ENCODE data around the gene TMEM117.

Gene TMEM117

GRCh38 chr12:43805860-43806736, 29.8 kb upstream of the TMEM117 start, which contains the start of gene TWF1:
Gene TWF1 (minus strand): TSS chr12:43806317. CDS start chr12:43806245, 72 bp downstream.
- DNase-seq (ENCODE audit: low spot score) = peak; percentile 95
- no peak for TF ChIP-seq CTCF (IDR thresholded peaks at IDR 0.05; ENCODE audit: extremely low read depth, missing control alignments)

- TF ChIP-seq CTCF (IDR thresholded peaks at IDR 0.05; ENCODE audit: extremely low read depth, missing control alignments) = no peak
- no peak for DNase-seq (ENCODE audit: low spot score)
Measured at GRCh38 chr12:43806737-43807072, 29.2 kb upstream of the TMEM117 start.

- TF ChIP-seq CTCF (IDR thresholded peaks at IDR 0.05; ENCODE audit: extremely low read depth, missing control alignments) = no peak
- no peak for DNase-seq (ENCODE audit: low spot score)
Measured at GRCh38 chr12:43807386-43807785, 28.5 kb upstream of the TMEM117 start.

- TF ChIP-seq CTCF (IDR thresholded peaks at IDR 0.05; ENCODE audit: extremely low read depth, missing control alignments) = no peak
- DNase-seq (ENCODE audit: low spot score) = no peak
Measured at GRCh38 chr12:43812057-43812456, 23.8 kb upstream of the TMEM117 start.

GRCh38 chr12:43812926-43813325, 23.0 kb upstream of the TMEM117 start:
- no peak for DNase-seq (ENCODE audit: low spot score)
- TF ChIP-seq CTCF (IDR thresholded peaks at IDR 0.05; ENCODE audit: extremely low read depth, missing control alignments) = no peak

- no peak for TF ChIP-seq CTCF (IDR thresholded peaks at IDR 0.05; ENCODE audit: extremely low read depth, missing control alignments)
- DNase-seq (ENCODE audit: low spot score) = no peak
Measured at GRCh38 chr12:43815416-43815815, 20.5 kb upstream of the TMEM117 start.

- no peak for TF ChIP-seq CTCF (IDR thresholded peaks at IDR 0.05; ENCODE audit: extremely low read depth, missing control alignments)
Measured at GRCh38 chr12:43816168-43816567, 19.7 kb upstream of the TMEM117 start.

More at GRCh38 chr12:43816168-43816567, 19.7 kb upstream of the TMEM117 start:
- no peak for DNase-seq (ENCODE audit: low spot score)
